KMS-11 (cell line): ENCODE data around the gene ZFP64.

ENCODE experiments used
- H2AFZ ChIP-seq: fragments of 200-600 bp; sonication (generic); 2 replicates; pipeline ENCODE4 v1.6.1; 2016; ENCODE audit warnings: antibody characterized with exemption, mixed run types, low read depth
- H3K27ac ChIP-seq: fragments of 200-600 bp; sonication (generic); 2 replicates; pipeline ENCODE4 v1.6.1; 2016; ENCODE audit warnings: mild to moderate bottlenecking, mixed run types
- H3K27me3 ChIP-seq: fragments of 200-600 bp; sonication (generic); 2 replicates; pipeline ENCODE4 v1.6.1; 2017; ENCODE audit warnings: mild to moderate bottlenecking, low read depth, mixed run types, moderate library complexity; ENCODE audit not compliant: insufficient read depth
- H3K36me3 ChIP-seq: fragments of 200-600 bp; sonication (generic); 2 replicates; pipeline ENCODE4 v1.6.1; 2017; ENCODE audit warnings: mild to moderate bottlenecking, mixed run types; ENCODE audit not compliant: insufficient read depth
- H3K4me1 ChIP-seq: fragments of 200-600 bp; sonication (generic); 2 replicates; pipeline ENCODE4 v1.6.1; 2016; ENCODE audit warnings: mild to moderate bottlenecking, low read depth, mixed run types; ENCODE audit not compliant: poor library complexity, severe bottlenecking
- H3K4me2 ChIP-seq: fragments of 200-600 bp; sonication (generic); 2 replicates; pipeline ENCODE4 v1.7.0; 2016; ENCODE audit warnings: mild to moderate bottlenecking, mixed run types
- H3K4me3 ChIP-seq: fragments of 200-600 bp; sonication (generic); IDR thresholded peaks from 2 replicates; pipeline ENCODE4 v1.6.1; 2017; ENCODE audit warnings: low read depth, low read length, mixed read lengths; ENCODE audit not compliant: insufficient read depth
- H3K79me2 ChIP-seq: fragments of 200-600 bp; sonication (generic); 2 replicates; pipeline ENCODE4 v1.6.1; 2016; ENCODE audit warnings: low read depth, mixed run types; ENCODE audit not compliant: insufficient read depth
- H3K9ac ChIP-seq: fragments of 200-600 bp; sonication (generic); 2 replicates; pipeline ENCODE4 v1.6.1; 2016; ENCODE audit warnings: mild to moderate bottlenecking, mixed run types
- H4K20me1 ChIP-seq: fragments of 200-600 bp; sonication (generic); 2 replicates; pipeline ENCODE4 v1.6.1; 2016; ENCODE audit warnings: mild to moderate bottlenecking, mixed run types; ENCODE audit not compliant: insufficient read depth
- TF ChIP-seq, protein P1 (sequence below): fragments of 200-600 bp; sonication (generic); conservative IDR thresholded peaks from 2 replicates; pipeline ENCODE4 v1.6.1; 2017; ENCODE audit warnings: low read depth, mild to moderate bottlenecking, antibody characterized with exemption, low read length, moderate library complexity, mixed read lengths

The ZFP64 gene

DNA sequence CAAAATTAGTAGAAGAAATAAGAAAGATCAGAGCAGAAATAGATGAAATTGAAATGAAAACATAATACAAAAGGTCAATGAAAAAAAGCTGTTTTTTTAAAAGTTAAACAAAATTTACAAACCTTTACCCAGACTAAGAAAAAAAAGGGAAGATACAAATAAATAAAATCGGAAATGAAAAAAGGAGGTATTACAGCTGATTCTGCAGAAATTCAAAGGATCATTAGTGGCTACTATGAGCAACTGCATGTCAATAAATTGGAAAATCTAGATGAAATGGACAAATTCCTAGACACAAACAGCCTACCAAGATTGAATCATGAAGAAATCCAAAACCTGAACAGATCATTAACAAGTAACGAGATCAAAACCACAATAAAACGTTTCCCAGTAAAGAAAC, 59.2 kb downstream of the ZFP64 start:
- H3K27me3 ChIP-seq = no peaks in the 10 kb centered on the region
- H3K4me3 ChIP-seq = no peak overlapping the region
- no peak overlapping the region for H3K4me2 ChIP-seq
- no peaks in the 10 kb centered on the region for H4K20me1 ChIP-seq
- no peaks in the 10 kb centered on the region for H3K36me3 ChIP-seq
- no peak overlapping the region for H3K9ac ChIP-seq
- no peak overlapping the region for H3K27ac ChIP-seq
- H2AFZ ChIP-seq = no peak overlapping the region
- TF ChIP-seq, protein P1, sequence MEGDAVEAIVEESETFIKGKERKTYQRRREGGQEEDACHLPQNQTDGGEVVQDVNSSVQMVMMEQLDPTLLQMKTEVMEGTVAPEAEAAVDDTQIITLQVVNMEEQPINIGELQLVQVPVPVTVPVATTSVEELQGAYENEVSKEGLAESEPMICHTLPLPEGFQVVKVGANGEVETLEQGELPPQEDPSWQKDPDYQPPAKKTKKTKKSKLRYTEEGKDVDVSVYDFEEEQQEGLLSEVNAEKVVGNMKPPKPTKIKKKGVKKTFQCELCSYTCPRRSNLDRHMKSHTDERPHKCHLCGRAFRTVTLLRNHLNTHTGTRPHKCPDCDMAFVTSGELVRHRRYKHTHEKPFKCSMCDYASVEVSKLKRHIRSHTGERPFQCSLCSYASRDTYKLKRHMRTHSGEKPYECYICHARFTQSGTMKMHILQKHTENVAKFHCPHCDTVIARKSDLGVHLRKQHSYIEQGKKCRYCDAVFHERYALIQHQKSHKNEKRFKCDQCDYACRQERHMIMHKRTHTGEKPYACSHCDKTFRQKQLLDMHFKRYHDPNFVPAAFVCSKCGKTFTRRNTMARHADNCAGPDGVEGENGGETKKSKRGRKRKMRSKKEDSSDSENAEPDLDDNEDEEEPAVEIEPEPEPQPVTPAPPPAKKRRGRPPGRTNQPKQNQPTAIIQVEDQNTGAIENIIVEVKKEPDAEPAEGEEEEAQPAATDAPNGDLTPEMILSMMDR = no peak
- no peaks in the 10 kb centered on the region for H3K79me2 ChIP-seq
- no peaks in the 10 kb centered on the region for H3K4me1 ChIP-seq

DNA sequence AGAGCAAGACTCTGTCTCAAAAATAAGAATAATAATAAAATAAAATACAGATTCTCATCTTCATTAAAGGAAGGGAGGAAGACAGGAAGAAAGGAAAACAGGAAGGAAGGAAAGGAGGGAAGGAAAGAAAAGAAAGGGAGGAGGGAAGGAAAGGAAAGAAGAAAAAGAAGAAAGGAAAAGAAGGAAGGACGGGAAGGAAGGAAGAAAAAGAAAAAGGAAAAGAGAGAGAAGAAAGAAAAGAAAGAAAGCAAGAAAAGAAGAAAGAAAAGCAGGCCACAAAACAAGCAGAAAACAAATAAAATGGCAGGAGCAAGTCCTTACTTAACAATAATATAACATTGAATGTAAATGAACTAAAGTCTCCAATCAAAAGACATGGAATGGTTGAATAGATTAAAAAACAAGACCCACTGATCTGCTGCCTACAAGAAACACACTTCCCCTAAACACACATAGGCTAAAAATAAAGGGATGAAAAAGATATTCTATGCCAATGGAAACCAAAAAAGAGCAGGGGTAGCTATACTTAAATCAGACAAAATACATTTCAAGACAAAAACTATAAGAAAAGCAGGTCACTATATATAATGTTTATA, 60.4 kb downstream of the ZFP64 start:
- TF ChIP-seq, protein P1 = no peak
- no peaks in the 10 kb centered on the region for H3K4me1 ChIP-seq
- H3K27ac ChIP-seq = no peak overlapping the region
- no peak overlapping the region for H3K4me3 ChIP-seq
- H2AFZ ChIP-seq = no peak overlapping the region
- no peak overlapping the region for H3K4me2 ChIP-seq
- no peaks in the 10 kb centered on the region for H3K27me3 ChIP-seq
- H3K9ac ChIP-seq = no peak overlapping the region
- no peaks in the 10 kb centered on the region for H3K36me3 ChIP-seq
- H3K79me2 ChIP-seq = no peaks in the 10 kb centered on the region
- no peaks in the 10 kb centered on the region for H4K20me1 ChIP-seq

DNA sequence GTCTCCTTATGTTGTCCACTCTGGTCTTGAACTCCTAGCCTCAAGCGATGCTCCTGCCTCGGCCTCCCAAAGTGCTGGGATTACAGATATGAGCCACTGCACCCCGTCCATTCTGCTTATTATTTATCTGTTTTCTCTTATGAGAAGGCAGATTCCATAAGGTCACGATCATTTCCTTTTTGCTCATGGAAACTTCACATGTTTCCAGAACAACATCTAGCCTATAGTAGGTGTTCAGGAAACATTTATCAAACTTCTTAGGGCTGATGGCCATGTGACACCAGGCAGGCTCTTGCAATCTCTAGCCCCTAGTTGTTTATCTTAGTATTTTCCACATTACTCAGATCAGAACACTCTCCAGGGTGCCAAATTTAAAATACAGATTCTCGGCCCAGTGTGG, 61.2 kb downstream of the ZFP64 start:
- no peak overlapping the region for H3K4me2 ChIP-seq
- H3K27ac ChIP-seq = no peak overlapping the region
- H3K4me1 ChIP-seq = peaks cover 2% of the 10 kb centered on the region
- no peak overlapping the region for H3K9ac ChIP-seq
- H3K27me3 ChIP-seq = no peaks in the 10 kb centered on the region
- TF ChIP-seq, protein P1 = no peak
- no peaks in the 10 kb centered on the region for H4K20me1 ChIP-seq
- H2AFZ ChIP-seq = no peak overlapping the region
- no peaks in the 10 kb centered on the region for H3K79me2 ChIP-seq
- no peak overlapping the region for H3K4me3 ChIP-seq
- no peaks in the 10 kb centered on the region for H3K36me3 ChIP-seq

DNA sequence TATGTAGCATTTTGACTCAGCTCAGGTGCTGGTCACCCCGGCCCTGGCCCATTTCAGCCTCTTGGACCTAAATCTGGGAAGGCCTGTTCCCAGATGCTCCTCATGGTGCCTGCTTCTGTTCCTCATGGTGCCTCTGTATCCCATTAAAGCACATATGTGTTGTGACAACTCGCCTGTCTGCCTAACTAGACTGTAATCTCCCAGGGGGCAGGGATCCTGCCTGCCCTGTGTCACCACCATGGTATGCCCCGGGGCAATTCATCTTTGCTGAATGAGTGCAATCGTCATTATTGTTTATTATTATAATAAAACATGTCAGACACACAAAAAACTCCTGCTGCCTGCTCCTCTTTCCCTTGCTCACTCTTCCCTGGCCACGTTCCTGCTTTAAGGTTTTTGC, 62.0 kb downstream of the ZFP64 start:
- H3K9ac ChIP-seq = no peak overlapping the region
- no peak overlapping the region for H3K4me2 ChIP-seq
- no peaks in the 10 kb centered on the region for H3K36me3 ChIP-seq
- no peak overlapping the region for H3K4me3 ChIP-seq
- H3K27me3 ChIP-seq = no peaks in the 10 kb centered on the region
- H3K27ac ChIP-seq = no peak overlapping the region
- TF ChIP-seq, protein P1 = no peak
- no peaks in the 10 kb centered on the region for H4K20me1 ChIP-seq
- H3K79me2 ChIP-seq = no peaks in the 10 kb centered on the region
- H2AFZ ChIP-seq = no peak overlapping the region
- peaks cover 10% of the 10 kb centered on the region for H3K4me1 ChIP-seq
